Large intestine (tissue), 3 donors: Measurements from ENCODE around the gene HEXD. TPM values are rescaled to one million over a fixed set of nuclear protein-coding genes. Genes with fewer than 3 reads are reported as not detected.

Experiments used
- DNase-seq, 2 donors: peaks; one replicate each; pipeline versions ENCODE4 v3.0.0 to v3.0.0-alpha.2; 2013
- H3K27ac ChIP-seq: one replicate; pipeline ENCODE4 v1.5.1; 2013; ENCODE audit warnings: low read length
- H3K27me3 ChIP-seq: 2 replicates; pipeline ENCODE4 v1.6.1; 2013; ENCODE audit warnings: low read length; ENCODE audit not compliant: control insufficient read depth, insufficient read depth
- H3K36me3 ChIP-seq: 2 replicates; pipeline ENCODE4 v1.6.1; 2013; ENCODE audit warnings: low read length; ENCODE audit not compliant: control insufficient read depth, insufficient read depth
- H3K4me1 ChIP-seq: one replicate; pipeline ENCODE4 v1.6.1; 2013; ENCODE audit warnings: low read length; ENCODE audit not compliant: control insufficient read depth, insufficient read depth
- H3K4me3 ChIP-seq: one replicate; pipeline ENCODE4 v1.5.1; 2013; ENCODE audit warnings: low read length
- H3K9me3 ChIP-seq: one replicate; pipeline ENCODE4 v1.6.1; 2013; ENCODE audit warnings: mild to moderate bottlenecking, low read depth, low read length, moderate library complexity; ENCODE audit not compliant: control insufficient read depth
- WGBS: methylation state at CpG from one replicate; pipeline ENCODE4 v1.1.5; 2013; ENCODE audit warnings: low lambda C conversion rate; ENCODE audit not compliant: insufficient coverage; 5-methylcytosine and 5-hydroxymethylcytosine counted together
- polyA plus RNA-seq: library from polyadenylated mRNA; unstranded; fragments of 120-200 nt; gene quantifications from one replicate; pipeline ENCODE4 v1.2.1, GENCODE V29; 2013

Gene HEXD
- polyA plus RNA-seq, 1 donor = 50.4 TPM

GRCh38 chr17:82441691-82442487, 23.7 kb downstream of the HEXD start:
- Histone ChIP-seq H3K36me3 (peaks cover 41% of the 10 kb centered on the region), H3K27ac (no peak overlapping the region), H3K27me3 (no peaks in the 10 kb centered on the region), H3K4me1 (no peaks in the 10 kb centered on the region), H3K4me3 (no peak overlapping the region), H3K9me3 (peaks cover 7% of the 10 kb centered on the region)
- no CpG with 5 or more reads among the region's 27 CpGs for WGBS
- DNase-seq = no peak

- Histone ChIP-seq H3K4me3 (no peak overlapping the region), H3K27me3 (no peaks in the 10 kb centered on the region), H3K9me3 (peaks cover 7% of the 10 kb centered on the region), H3K27ac (no peak overlapping the region), H3K4me1 (no peaks in the 10 kb centered on the region), H3K36me3 (peaks cover 34% of the 10 kb centered on the region)
- no CpG with 5 or more reads among the region's 28 CpGs for WGBS
- no peak for DNase-seq
These were observed 24.7 kb downstream of the HEXD start for GRCh38 chr17:82442643-82443464.

- peaks cover 7% of the 10 kb centered on the region for H3K9me3 ChIP-seq
- no peak for DNase-seq
- H3K4me3 ChIP-seq = no peak overlapping the region
- WGBS = no CpG with 5 or more reads among the region's 40 CpGs
- no peaks in the 10 kb centered on the region for H3K27me3 ChIP-seq
- H3K4me1 ChIP-seq = no peaks in the 10 kb centered on the region
- H3K36me3 ChIP-seq = peaks cover 34% of the 10 kb centered on the region
- H3K27ac ChIP-seq = no peak overlapping the region
These were observed 25.5 kb downstream of the HEXD start for GRCh38 chr17:82443465-82444283.

- Histone ChIP-seq H3K4me3 (no peak overlapping the region), H3K9me3 (peaks cover 4% of the 10 kb centered on the region), H3K27ac (no peak overlapping the region), H3K36me3 (peaks cover 32% of the 10 kb centered on the region), H3K4me1 (peaks cover 2% of the 10 kb centered on the region), H3K27me3 (no peaks in the 10 kb centered on the region)
- DNase-seq = no peak
- 90% methylated on average over 2 of the region's 35 CpGs for WGBS
These were observed 26.2 kb downstream of the HEXD start for GRCh38 chr17:82444284-82444893.

- Histone ChIP-seq H3K36me3 (peaks cover 28% of the 10 kb centered on the region), H3K27ac (no peak overlapping the region)
- no CpG with 5 or more reads among the region's 19 CpGs for WGBS
These were observed 26.9 kb downstream of the HEXD start for GRCh38 chr17:82444941-82445521.

GRCh38 chr17:82445542-82445941, 27.4 kb downstream of the HEXD start:
- WGBS = no CpG with 5 or more reads among the region's 13 CpGs
- no peak for DNase-seq
- H3K27ac ChIP-seq = no peak overlapping the region
- H3K36me3 ChIP-seq = peaks cover 28% of the 10 kb centered on the region
- H3K9me3 ChIP-seq = peaks cover 8% of the 10 kb centered on the region
- H3K4me1 ChIP-seq = peaks cover 9% of the 10 kb centered on the region
- no peaks in the 10 kb centered on the region for H3K27me3 ChIP-seq
- no peak overlapping the region for H3K4me3 ChIP-seq

More at GRCh38 chr17:82444941-82445521, 26.9 kb downstream of the HEXD start:
- Histone ChIP-seq H3K27me3 (no peaks in the 10 kb centered on the region), H3K4me1 (peaks cover 9% of the 10 kb centered on the region), H3K9me3 (peaks cover 8% of the 10 kb centered on the region), H3K4me3 (no peak overlapping the region)
- DNase-seq = no peak

- Histone ChIP-seq H3K27ac (no peak overlapping the region), H3K36me3 (peaks cover 28% of the 10 kb centered on the region), H3K4me1 (peaks cover 9% of the 10 kb centered on the region), H3K27me3 (no peaks in the 10 kb centered on the region), H3K4me3 (no peak overlapping the region), H3K9me3 (peaks cover 8% of the 10 kb centered on the region)
- no peak for DNase-seq
- WGBS = 100% methylated on average over 1 of the region's 15 CpGs
These were observed 28.0 kb downstream of the HEXD start for GRCh38 chr17:82446124-82446523.

GRCh38 chr17:82446649-82447048, 28.5 kb downstream of the HEXD start:
- WGBS = no CpG with 5 or more reads among the region's 12 CpGs
- H3K9me3 ChIP-seq = peaks cover 8% of the 10 kb centered on the region
- no peak overlapping the region for H3K4me3 ChIP-seq
- peaks cover 9% of the 10 kb centered on the region for H3K4me1 ChIP-seq
- H3K27ac ChIP-seq = no peak overlapping the region
- DNase-seq = no peak
- peaks cover 28% of the 10 kb centered on the region for H3K36me3 ChIP-seq
- H3K27me3 ChIP-seq = no peaks in the 10 kb centered on the region

- whole genome bisulfite sequencing = no CpG with 5 or more reads among the region's 11 CpGs
- H3K4me1 ChIP-seq = peaks cover 9% of the 10 kb centered on the region
- DNase-seq = no peak
- H3K9me3 ChIP-seq = peaks cover 7% of the 10 kb centered on the region
- no peaks in the 10 kb centered on the region for H3K27me3 ChIP-seq
- no peak overlapping the region for H3K4me3 ChIP-seq
- H3K27ac ChIP-seq = no peak overlapping the region
- peaks cover 16% of the 10 kb centered on the region for H3K36me3 ChIP-seq
These were observed 29.7 kb downstream of the HEXD start for GRCh38 chr17:82447876-82448275.
